HG02884 (cell line): ENCODE results near the gene NPAS2.

Experiments used
- ATAC-seq: cut with Tn5 transposase; IDR thresholded peaks from one replicate; pipeline ENCODE4 v1.9.1; 2021; ENCODE audit warnings: mild to moderate bottlenecking, moderate library complexity; ENCODE audit not compliant: unreplicated experiment

Gene NPAS2

DNA sequence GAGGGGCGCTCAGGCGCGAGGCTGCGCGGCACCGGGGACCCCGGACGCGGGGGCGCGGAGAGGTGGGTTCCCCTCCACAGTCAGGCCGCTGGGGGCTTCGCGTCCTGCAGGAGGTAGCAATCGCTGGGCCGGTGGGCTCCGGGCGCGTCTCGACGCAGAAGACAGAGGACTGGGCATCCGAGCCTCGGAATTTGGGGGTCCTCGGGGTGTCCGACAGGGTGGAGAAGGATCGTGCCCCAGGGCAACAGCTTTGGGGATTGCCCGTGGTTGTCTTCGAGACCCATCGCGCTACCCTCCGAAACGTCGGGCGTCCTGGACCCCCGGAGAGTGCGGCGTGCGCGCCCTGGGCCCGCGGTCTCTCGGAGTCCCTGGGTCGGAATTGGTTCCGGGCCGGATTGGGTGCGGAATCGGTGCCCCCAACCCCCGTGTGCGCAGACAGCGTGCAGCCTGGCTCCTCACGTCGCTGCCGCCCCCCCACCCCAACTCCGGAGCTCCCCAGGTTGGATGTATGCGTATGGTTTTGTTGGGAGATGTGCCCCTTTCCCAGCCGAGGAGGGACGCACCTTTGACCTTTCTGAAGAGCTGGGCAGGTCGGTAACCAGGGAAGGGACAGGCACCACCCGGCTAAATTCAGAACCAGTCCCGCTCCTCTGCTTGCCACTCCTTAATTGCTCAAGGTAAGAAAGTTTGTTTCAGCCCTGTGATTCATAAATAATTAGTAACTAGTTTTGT is 750 bp downstream of the NPAS2 start:
- ATAC-seq = no peak

DNA sequence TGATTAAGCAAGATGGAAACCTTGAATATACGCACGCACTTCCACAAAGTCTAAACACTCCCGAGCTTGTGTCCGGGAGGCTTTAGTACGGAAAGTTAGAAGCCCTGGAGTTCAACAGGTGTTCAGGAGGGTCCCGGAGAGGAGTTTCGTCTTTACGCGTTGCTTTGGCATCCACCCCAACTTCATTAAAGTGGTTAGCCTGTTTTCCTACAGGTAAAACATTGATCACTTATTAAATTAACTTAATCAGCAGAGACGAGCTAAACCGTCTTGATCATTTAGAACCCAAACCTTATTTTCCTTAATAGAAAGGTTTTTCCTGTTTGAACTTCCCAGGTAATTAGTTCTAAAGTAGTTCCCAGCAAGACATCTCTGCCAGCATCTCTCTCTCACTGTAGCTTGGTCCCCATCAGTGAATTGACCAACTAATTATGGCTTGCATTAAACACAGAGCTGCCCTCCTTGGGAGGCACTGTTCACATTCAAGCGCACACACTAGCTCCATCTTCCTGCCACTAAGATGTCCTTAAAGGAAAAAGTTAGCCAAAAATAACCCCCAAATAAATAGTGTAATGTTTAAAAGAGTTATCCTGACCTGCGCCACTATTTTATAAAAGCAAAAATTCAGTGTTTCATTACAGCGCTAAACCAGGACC is 1.4 kb downstream of the NPAS2 start:
- no peak for ATAC-seq

DNA sequence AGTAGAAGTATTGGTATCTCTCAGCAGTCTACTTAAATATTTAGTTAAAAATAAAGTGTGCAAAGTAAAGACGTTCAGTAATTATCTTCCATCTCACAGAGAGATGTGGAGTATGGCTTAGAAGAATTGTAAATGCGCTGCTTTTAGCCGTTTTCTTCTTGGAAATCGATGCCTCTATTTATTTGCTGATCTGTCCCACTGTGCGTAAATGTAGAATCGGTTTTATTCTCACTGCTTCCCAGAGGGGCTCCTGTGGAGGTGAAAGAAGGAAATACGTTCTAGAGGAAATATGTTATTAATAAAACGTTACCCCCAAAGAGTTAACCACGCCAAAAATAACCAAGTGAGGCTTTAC is 1.9 kb downstream of the NPAS2 start:
- ATAC-seq = no peak

DNA sequence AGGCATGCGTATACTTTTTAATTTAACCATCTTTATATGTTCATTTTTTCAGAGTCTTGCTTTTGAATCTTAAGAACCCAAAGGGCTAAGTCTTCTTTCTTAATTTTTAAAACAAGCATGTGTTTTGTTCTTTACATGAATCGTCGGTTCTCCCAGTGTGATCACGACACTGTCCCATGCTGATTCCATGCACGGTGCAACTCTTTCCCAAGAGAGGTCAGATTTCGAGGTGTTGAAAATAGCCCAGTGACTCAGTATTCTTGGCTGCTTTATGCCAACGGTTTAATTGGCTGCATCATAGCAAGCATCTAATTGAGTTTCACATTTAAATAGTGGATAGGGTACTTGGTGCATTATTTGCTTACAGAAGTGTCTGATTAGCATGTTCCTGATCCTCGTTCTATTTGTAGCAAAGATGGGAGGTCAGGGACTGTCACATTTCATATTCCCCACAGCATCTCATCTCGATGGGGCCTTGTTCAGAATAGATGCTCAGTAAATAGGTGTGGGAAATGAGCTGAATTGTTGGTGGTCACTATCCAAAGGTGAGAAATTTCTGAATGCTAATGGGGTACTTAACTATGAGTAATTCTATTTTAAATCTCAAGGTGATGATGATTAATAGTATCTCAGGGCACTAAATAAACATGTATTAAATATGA is 2.8 kb downstream of the NPAS2 start:
- ATAC-seq = no peak

DNA sequence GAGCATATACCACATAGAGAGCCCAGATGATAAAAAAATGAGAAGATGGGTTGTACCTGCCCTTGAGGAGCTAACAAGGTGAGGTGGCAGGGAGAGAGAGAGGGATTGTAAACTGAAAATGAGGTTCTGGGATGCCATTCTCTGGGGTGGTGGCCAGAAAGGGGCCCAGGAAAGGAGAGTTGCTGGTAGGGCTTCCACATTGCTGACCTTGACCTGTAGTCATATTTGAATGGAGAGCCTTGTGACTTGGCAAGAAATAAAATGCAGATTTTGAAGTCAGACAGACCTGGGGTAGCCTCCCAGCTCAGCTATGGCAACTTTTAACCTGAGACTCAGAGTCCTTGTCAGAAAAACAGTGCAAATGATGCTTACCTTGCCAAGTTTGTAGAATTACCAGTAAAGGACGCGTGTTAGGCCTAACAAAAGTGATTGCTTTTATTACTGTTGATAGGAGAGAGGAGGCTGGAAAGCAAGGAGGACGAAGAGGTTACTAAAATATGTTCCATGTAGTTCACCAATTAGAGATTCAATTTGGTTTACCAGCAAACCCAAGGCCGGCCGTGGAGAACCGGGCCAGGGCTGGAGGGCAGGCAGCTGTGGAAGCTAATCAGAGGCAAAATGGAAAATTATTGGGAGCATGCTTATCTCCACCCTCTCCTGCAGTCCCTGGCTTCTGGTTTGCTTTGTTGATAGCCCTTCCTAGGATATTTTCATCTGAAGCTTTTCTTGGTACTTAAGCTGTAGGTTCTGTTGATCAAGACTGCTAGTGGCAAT is 3.9 kb downstream of the NPAS2 start:
- no peak for ATAC-seq

DNA sequence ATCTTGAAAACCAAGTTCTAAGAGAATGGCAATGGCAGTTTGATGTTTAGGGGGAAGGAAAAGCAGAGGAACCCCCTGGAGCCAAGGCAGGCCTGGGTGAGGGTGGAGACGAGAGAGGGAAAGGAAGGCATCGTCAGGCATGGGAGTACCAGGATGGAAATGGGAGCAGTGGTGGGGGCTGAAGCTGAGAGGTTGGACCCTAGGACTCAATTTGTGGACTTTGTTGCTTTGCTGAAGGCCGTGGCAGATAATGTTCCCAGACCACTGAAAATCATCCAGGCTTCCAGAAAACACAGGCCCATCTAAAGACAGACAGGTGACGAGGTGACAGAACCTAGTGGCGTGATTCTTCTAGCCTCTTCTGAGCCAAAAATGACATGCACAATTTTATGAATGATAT is 4.9 kb downstream of the NPAS2 start:
- ATAC-seq = no peak

DNA sequence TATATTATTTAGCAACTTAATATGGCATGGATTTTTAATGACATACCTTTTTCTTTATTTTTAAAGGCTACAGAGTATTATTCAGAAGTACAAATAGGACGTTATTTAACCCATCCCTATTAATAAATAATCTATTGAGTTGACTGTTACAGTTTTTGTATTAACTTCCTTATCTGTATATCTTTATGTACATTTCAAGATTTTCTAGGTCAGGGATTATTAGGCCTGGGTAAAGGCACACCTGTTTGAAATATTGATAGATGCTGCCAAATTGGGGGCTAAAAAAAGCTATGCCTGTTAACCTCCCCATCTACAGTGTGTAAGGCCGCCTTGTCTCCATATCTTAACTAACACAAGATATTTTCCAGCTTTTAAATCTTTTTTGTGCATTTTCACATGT is 6.6 kb downstream of the NPAS2 start:
- no peak for ATAC-seq

DNA sequence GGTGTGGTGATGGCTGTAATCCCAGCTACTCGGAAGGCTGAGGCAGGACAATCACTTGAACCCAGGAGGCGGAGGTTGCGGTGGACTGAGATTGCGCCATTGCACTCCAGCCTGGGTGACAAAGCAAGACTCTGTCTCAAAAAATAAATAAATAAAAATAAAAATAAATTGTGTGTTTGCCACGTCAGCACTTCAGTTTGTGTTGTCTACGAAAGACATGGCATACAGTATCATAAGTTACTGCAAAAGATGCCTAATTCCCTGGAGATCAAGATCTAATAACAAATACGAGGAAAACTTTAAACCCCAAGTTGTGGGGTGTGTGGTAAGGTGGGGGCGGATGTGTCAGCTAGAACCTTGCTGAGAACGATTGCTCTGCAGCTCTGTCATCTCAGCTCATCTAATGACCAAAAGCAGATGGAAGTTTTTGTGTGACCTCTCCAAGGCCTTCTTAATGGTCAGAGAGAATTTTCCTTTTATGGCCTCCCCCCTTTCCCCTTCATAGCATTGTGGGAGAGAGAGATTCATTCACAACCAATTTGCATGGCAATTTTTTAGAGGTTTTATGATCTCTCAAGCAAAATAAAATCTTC is 11.3 kb downstream of the NPAS2 start:
- no peak for ATAC-seq

DNA sequence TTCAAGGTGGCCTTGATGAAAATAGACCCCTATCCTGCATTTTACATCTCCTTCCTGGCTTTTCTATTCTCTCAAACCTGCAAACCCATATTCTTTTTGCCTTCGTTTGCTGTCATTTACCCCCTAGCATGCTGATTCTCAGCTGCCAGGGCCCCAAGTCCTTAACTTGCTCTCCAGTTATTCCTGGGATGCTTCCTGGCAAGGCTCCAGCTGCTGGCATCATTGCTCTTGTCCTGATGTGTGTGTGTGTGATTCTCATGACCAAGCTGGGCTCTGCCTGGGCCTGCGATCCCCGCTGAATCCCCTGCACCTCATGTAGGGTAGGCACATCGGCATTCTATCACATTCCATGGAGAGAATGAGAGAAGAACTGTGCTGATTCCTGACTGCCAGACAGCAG is 11.9 kb downstream of the NPAS2 start:
- no peak for ATAC-seq

DNA sequence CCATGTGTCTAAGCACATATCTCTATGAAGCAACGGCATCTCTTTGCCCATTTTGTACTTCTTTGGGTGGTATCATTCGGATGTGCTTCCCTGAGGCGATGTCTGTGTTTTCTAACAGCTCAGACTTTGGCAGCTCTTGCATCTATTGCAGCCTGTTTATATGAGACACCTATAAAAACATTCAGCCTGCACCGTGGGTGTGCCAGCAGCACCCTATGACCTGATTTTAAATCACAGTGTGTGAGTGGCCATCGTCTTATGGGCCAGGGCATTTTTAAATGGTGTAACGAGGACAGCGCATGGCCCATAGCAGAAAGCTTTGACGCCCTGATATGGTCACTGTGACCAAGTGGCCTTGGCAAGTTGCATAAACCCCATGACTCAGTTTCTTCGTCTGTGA is 12.9 kb downstream of the NPAS2 start:
- ATAC-seq = no peak

DNA sequence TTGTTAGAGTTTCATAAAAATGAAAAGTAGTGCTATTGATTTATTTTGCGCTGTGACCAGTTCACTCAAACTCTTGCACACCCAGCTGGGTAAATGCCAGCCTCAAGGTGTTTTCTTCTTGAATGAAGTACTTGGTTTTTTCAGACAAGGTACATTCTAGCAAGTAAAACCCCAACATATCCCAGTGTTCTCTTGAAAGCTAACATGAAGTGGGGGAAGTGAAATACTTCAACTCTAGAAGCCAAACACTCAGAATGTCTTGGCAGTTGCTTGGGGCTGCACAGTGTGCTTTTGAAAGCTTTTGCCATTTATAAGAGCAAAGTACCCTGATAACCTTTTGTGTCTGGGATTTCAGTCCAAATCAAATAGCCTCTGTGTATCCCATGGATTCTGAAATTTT is 13.4 kb downstream of the NPAS2 start:
- ATAC-seq = no peak

DNA sequence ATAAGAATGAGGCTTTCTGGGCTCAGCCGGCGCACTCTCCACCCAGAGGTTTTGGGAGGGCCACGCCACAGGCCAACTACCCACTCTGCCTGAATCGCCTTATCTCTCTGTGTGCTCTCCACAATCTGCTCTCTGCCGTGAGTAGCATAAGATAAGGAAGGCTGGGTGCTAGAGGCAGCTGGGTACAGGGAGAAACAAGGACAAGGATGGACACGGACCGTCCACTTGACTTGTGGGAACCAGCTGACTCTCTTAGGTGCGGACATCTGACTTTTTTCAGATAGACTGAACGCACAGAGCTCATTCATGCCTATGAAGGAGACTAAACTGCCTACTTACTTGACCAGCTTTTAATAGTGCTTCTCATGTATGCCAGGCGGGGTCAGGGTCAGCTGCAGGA is 14.3 kb downstream of the NPAS2 start:
- no peak for ATAC-seq

DNA sequence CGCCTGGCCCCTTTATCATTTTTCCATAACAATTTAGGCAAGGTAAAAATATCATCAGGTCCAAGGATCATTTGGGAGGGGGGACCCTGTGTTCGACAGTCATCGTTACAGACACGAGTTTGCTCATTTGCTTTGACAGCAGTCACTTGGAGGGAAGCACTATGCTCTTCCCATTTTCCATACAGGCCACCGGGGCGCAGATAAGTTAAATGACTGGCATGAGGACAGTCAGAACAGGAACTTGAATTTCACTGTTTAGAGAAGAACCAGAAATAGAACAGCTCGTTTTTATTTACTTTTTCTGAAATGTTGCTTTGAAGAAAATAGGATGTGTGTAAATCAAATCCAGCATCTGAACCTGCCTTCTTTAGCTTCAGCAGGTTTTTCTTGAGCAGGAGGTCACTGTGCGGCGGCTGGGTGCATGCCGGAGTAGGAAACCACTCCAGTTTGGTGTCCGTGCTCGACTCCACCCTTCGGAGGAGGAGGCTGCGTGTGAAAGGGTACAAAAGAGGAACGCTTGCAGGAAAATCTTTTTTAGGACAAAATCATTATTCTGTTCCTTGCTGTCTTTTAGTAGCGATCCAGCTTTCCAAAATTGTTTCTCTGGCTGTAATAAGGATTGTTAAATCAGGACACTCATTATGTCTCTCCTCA is 15.2 kb downstream of the NPAS2 start:
- no peak for ATAC-seq

DNA sequence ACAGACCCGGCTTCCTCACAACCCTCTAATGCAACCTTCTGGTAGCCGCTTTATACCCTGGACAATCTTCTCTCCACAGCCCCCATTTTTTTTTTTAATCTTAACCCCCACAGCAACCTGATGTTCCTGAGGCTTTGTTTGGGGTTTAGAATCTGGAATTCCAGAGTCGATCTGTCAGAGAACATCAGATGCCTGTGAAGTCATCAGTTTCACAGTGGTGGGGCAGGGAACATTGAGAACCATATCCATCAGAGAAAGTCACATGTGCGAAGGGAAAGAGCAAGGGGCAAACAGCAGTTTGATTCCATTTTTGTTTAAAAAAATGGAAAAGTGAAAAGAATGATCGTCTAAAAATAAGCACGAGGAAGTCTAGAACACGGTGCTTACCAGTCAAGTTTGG is 20.6 kb downstream of the NPAS2 start:
- no peak for ATAC-seq

DNA sequence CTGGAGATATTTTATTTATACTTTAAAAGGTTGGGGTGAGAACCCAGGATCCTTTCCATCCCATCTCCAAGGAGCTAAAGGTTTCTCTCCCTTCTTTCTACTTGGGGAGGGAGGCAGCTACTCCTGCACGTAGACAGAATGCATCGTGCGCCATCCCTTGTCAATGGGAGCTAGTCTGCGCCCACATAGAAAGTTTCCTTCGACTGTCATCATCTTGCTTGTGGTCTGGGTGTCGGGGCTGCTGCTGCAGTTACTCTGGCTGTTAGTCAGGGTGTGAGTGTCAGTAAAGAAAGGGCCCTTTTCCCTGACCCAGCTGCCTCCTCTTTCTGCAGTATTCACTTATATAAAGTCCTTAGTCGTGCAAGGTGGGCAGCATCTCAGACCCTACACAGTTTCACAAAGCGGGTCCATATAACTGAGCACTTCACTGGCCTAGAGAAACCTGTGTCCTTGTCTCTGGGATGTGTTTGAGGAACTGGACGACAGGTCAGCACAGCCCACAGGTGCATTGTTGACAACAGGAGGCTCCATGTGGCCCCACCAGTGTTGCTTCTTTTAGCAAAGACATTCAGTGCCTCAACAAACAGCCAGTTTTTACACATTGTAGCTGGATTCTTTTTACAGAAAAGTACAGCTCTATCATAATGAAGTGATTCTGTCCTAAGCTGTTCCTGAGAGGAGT is 22.4 kb downstream of the NPAS2 start:
- ATAC-seq = no peak

DNA sequence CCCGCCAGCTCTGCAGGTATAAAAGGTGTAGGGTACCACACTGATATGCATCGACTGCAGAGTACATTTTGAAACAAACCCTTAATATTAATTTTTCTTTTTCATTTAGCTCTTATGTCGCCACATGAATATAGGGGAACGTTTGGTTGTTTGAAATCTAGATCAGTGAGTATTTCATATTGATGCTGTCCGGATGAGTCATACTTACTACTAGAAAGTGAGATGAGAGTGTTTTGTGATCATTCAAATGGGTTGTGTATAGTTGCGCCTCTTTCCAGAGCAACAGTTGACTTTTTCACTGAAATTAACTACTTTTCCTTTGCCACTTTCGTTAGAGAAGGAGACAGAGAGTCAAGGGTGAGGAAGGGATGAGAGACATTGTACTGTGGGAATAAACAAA is 24.6 kb downstream of the NPAS2 start:
- ATAC-seq = no peak

DNA sequence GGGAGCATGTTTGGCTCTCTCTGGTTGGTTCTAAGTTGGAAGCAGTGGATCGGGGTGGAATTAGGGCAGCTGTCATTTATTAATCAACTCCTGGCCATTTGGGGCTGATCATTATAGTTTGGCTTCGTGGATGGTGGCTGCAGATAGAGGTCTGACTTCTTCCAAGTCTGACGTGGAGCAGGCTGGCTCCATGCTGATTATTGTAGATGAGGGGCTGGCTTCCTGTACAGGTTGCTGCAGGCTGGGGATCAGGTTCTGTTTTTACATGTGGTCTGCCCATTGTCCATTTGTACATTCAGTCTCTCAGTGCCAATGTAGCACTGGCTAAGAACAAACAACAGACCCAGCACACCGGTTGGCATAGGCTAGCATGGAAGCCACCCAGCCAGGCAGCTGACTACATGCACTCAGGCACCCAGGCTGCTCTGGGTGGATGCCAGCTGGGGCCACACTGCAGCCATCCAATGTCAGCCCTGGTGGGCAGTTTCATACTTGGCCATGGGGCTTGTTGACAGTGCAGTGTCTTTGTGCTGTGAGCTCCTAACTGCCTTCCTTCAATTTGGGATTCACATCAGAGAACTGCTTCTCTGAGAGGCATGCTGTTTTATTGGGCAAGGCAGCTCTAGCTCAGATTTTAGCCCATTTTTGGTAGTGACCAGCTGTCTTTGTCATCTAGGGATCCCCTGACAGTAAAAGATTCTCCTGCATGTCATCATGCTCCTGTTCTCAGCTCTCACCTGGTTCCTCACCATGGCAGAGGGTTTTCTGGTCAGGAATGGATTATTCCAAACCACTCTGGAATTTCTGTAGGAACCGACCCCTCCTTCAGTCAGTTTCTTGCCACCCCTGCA is 25.4 kb downstream of the NPAS2 start:
- ATAC-seq = no peak

DNA sequence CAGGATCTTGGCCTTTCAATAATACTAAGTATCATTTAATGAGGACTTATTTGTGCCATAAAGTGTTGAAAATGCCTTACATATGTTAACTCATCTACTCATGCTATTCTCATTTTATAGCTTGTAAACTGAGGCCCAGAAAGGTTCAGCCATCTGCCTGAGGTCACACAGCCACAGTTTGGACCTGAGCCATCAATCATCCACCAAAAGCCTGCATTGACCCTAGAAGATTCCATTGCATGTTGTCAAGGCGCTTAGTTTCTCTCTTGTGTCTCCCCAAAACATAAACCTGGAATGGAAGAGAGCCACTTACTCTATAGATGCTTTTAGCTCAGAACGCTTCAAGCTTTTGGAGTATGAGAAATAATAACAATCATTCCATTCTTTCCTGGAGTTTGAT is 26.8 kb downstream of the NPAS2 start:
- no peak for ATAC-seq

DNA sequence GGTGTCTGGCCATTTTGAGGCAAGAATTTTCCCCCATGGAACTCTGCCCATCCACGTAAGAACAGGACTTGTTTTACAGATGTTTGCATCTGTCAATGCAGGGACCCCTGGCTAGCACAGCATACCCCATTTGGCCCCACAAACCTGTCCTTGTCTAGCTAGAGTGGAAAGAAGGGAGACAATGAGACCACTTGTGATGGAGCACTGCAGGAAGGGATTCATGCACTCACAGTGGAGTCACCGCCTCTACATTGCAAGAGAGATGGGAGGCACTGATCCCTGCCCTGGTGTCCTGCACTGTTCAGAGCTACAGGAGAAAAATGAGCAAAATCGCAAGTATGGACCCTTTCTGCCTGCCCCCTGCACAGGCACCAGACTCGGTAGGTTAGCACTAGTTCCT is 32.5 kb downstream of the NPAS2 start:
- ATAC-seq = no peak
